T-helper 22 cell (primary cell): Measurements from ENCODE around the gene GNAT1.

Experiments
- DNase-seq: peaks from one replicate; pipeline ENCODE4 v3.0.0-alpha.2; 2020; ENCODE audit warnings: low read depth

The GNAT1 gene

GRCh38 chr3:50163572-50164455, 27.6 kb upstream of the GNAT1 start:
- no peak for DNase-seq

GRCh38 chr3:50164481-50164880, 26.9 kb upstream of the GNAT1 start:
- DNase-seq: no peak

GRCh38 chr3:50164984-50165909, 26.2 kb upstream of the GNAT1 start:
- no peak for DNase-seq

DNA sequence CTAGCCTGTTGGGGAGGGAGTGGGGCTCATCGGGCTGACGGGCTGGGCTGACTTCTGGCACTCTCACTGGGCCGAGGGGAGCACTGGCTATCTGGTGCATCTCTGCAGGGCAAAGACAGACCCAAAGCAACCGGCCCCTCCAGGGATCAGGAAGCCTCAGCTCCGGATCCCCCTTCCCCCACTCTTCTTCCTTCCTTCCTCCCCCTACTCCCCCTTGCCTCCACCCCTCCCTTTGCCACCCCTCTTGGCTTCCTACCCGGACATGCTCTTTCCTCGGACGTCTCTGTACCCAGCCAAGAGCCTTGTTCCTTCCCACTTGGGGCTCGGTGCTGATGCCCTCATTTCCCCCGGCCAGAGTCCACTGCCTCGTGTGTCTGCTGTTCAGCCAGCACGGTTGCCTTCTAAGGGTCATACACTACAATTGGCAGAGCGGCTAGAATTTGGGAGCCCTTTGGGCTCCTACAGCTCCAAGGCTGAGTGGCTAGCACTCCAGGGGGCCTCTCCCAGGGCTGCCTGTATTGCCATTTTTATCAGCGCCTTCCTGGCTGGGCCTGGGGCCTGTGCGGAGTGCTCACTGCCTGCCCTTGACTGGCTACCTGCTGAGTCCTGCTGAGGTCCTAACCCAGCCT, 25.4 kb upstream of the GNAT1 start:
- no peak for DNase-seq

DNA sequence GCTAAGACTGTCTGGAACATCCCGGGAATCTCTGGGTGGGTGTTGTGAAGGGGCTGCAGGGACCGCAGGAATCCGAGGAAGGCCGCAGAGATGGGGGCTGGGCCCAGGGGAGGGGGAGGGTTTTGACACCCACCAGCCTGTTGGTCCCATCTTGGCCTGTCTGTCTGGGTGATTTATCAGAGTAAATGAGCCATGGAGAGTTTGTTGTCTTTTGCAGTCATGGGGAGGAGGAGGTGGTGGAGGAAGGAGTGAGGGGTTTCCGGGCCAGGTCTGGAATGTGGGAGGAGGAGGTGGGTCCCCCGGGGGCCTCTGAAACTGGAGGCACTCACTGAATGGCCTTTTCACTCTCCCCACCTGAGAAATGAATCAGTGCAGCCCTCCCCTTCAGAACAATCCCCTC, 24.8 kb upstream of the GNAT1 start:
- no peak for DNase-seq

DNA sequence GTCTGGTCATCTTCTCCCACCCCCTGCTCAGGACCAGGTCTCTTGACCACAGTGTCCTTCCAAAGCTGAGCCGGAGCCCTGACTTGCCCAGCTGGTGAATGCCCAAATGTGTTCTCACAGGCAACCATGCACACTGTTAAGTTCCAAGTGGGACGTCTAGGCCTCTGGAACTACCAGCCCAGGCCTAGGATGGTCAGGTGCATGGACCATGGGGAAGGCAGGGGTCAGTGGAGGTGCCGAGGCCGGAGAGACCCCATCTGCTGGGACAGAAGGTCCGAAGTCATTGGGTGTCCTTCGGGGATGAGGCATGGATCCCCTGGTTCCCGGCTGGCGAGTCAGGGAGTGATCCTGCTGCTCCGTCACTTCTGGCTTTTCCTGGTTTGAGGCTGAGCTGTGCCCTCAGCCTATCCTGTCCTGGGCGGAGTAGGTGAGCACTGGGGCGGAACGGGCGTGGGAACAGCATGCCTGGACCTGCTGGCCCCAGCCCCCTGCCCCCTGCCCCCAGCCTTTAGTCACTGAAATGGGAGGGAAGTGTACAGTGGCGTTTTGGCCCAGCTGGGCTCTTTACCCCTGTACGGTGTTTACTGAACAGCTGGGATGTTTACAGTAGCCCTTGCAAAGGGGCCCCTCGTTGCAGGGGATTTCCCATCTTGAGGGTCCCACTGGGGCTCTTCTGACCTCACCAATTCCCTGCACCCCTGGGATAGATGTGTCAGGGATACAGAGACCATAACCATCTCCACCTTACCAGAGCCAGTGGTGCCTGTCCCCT, 24.2 kb upstream of the GNAT1 start:
- DNase-seq: no peak

DNA sequence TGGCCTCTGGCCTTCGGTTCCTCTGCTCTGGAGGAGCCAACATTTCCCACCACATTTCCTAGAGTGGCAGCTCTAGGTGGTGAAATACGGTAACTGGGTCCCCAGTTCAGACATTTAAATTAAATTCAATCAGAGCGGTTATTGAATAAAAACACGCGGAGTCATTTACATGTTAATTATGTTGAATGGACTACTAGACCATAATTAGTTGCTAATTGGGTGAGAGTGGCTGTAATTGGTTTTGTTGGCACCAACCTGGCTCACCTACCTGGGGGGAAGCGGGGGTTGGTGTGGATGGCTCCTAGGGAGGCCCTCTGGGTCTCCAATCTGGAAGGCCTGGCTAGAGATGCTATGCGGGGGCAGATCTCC, 23.6 kb upstream of the GNAT1 start:
- no peak for DNase-seq

DNA sequence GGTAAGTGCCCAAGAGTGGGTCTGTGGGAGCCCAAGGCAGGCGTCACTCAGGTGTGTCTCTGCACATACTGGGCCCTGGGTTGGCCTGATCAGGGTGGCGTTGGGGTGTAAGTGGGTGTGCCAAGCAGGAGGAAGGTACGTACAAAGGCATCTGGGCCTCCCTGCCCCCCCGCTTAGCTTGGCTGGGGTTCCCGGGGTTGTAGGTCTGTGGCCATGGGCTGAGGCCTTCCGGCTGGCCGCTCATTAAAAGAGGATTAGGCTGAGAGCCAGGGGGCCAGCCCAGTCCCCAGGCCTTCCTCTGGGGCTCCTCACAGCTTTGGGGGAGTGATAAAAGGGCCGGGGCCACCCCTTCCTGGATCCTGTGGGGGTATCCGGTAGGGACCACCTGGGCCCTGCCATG, 23.0 kb upstream of the GNAT1 start:
- DNase-seq: no peak

- DNase-seq: no peak
Measured at GRCh38 chr3:50168791-50169190, 22.6 kb upstream of the GNAT1 start.

DNA sequence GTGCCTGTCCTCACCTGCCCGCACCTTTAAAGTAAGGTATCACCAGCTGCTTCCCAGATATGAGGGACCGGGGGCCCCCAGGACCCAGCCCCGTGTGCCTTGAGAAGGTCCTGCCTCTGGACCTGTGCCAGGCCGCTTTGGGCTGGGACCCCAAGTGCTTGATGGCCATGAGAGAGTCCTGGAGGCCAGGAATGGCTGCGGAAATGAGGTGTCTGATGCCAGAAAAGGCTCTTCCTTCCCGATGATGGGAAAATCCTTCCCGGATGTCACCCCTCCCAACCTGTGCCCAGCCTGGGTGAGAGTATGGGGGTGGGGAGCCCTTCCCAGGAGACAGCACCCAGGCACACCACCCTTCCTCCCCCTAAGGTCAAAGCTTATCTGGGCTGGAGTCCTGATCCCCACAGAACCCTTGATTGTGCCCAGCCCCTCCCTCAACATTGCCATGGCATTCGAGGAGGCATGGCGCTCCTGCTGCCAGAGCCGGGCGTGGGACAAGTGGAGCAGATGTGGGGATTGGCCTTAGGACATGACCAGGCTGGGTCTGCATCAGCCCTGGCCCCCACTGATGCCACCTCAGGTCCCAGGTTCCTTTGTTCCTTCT, 22.1 kb upstream of the GNAT1 start:
- DNase-seq: no peak

DNA sequence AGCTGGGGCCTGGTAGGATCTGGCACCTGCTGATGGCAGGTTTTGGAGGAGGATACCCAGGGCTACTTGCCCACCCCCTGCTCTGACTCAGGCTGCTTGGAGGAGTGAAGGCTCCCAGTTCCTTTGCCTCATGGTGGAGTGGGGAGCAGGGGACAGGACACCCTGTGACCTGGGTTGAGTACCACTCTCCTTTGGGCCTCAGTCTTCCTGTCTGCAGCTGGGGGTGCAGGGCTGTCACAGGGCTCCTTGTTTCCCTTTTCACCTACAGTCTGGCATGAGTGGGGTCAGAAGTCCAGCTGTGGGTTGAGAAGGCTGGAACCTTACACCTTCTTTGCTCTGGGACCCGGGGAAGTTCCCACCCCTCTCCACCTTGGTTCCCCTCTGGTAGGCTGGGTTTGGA, 21.6 kb upstream of the GNAT1 start:
- no peak for DNase-seq

GRCh38 chr3:50170689-50171088, 20.7 kb upstream of the GNAT1 start:
- no peak for DNase-seq

DNA sequence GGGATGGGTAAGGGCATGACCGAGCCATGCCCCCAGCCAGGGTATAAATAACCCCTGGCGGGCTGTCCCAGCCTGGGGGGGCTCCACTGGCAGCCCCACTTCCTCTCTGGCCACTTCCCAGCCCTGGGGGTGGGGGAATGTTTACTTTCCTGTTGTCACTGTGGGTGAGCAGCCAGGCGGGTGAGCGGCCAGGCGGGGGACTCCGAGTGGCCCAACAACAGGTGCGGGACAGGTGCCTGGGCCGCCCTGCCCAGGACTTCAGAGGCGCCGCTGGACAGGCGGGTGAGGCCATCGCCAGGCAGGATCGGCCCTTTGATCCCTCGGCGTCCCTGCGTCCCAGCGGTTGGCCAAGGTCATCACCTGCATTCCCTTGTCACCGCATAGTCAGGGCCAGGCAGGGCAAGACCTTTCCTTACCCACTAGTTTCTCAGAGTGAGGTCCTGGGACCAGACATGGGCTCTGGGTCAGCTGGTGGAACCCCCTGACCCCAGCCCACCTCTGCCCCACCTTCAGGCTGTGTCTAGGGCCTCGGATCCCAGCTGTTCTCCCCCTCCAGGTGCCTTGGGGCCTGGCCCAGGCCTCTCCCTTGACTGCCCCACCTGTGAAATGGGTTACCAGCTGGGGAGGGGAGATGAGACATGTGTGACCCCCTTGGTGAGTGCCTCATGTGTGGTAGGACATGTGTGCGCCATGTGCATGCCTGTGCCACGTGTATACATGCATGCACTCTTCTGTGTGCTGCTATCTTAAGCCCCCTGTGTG, 19.7 kb upstream of the GNAT1 start:
- DNase-seq: no peak

DNA sequence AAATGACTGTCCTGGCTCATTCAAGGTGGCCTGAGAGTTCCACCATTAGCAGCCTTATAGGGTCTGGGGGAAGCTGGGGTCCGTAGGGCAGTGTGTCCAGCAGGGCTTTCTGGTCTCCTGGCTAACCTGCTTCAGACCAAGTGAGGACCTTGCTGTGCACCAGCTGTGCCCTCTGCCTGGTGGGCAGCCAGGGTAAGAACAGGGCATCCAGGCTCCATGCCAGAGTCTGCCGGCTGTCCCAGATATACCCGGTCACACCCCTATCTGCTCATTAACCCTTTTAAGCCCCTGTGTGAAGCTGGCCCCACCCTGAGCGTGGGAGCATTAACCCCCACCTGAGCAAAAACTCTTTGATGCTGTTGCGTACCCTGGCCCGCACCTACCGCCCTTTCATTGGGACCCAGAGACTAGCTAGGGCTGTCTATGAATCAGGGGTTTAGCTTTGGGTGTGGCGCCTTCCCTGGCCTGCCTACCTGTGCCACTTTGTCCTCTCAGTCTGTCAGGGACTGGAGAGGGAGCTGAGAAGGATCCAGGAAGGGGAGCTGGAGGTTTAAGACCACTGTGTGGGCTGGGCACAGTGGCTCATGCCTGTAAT, 18.7 kb upstream of the GNAT1 start:
- DNase-seq: no peak

DNA sequence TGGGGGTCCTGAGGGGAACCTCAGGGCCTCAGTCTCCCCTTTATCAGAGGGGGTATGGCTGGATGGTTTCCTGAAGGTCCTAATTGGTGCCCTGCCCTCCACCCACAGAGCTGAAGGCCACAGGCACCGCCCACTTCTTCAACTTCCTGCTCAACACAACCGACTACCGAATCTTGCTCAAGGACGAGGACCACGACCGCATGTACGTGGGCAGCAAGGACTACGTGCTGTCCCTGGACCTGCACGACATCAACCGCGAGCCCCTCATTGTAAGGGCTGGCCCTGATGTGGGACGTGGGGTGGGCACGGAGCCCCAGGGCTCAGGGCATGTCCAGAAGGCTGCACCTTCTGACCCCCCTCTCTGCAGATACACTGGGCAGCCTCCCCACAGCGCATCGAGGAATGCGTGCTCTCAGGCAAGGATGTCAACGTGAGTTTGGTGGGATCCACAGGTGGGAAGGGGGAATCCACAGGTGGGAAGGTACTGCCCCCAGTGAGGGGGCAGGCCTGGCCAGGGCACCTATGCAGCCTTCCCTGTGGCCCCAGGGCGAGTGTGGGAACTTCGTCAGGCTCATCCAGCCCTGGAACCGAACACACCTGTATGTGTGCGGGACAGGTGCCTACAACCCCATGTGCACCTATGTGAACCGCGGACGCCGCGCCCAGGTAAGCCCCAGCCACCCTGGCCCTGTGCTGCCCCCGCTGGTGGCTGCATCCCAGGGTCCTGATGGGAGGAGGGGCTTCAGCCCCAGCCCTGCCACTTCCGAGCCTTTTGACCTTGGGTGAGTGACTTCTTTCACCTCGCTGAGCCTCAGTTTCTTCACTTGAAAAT, 17.5 kb upstream of the GNAT1 start:
- no peak for DNase-seq

GRCh38 chr3:50174517-50174895, 16.9 kb upstream of the GNAT1 start:
- DNase-seq: no peak

GRCh38 chr3:50174947-50175524, 16.4 kb upstream of the GNAT1 start:
- DNase-seq: no peak

- no peak for DNase-seq
Measured at GRCh38 chr3:50177346-50177745, 14.1 kb upstream of the GNAT1 start.

DNA sequence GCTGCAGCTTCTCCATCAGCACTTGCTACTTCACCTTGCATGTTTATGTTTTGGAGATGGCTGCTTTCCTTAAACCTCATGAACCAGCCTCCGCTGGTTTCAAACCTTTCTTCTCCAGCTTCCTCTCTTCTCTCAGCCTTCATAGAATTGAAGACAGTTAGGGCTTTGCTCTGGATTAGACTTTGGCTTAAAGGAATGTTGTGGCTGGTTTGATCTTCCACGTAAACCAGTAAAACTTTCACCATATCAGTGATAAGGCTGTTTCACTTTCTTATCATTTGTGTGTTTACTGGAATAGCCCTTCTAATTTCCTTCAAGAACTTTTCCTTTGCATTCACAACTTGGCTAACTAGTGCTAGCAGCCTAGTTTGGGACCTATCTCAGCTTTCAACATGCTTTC, 11.7 kb upstream of the GNAT1 start:
- DNase-seq: no peak
